HEK293 (cell line): ENCODE measurements around the gene CNTNAP5.

ENCODE experiments used
- CTCF ChIA-PET: fragments of 350-600 bp; formaldehyde crosslinking; extraction: SDS; loops from one replicate; lab custom pipeline; 2021; ENCODE audit warnings: antibody characterized with exemption; lab: Yijun Ruan, JAX
- POLR2A ChIA-PET: fragments of 300-600 bp; formaldehyde crosslinking; extraction: SDS; loops from one replicate; lab custom pipeline; 2020; ENCODE audit warnings: antibody characterized with exemption, inconsistent platforms; lab: Yijun Ruan, JAX
- H3K27ac ChIP-seq: fragments of 200-500 bp; sonication (Bioruptor generic); 2 replicates; pipeline ENCODE4 v1.5.1; 2014; ENCODE audit warnings: low read depth, low read length, control low read depth, inconsistent platforms; ENCODE audit errors: extremely low read depth
- H3K36me3 ChIP-seq, 2 experiments: fragments of 200-500 bp in 1 of 2; sonication (Bioruptor generic) in 1 of 2; 1 replicate in 1 of 2; 2 replicates in 1 of 2; pipeline ENCODE4 v1.5.1; 2014 to 2017; ENCODE audit warnings: inconsistent platforms in 2 of 2, low read length in 2 of 2; ENCODE audit not compliant: control insufficient read depth in 2 of 2, insufficient read depth in 1 of 2
- H3K4me1 ChIP-seq: fragments of 200-500 bp; sonication (Bioruptor generic); 2 replicates; pipeline ENCODE4 v1.5.1; 2014; ENCODE audit warnings: mild to moderate bottlenecking, low read length, inconsistent platforms; ENCODE audit not compliant: control insufficient read depth, insufficient read depth
- H3K4me3 ChIP-seq: 2 replicates; pipeline ENCODE4 v1.5.1; 2011; ENCODE audit warnings: low read depth, mild to moderate bottlenecking, control low read depth, low read length, moderate library complexity
- H3K9me3 ChIP-seq: fragments of 200-500 bp; sonication (Bioruptor generic); 2 replicates; pipeline ENCODE4 v1.5.1; 2014; ENCODE audit warnings: low read depth, low read length, inconsistent platforms; ENCODE audit not compliant: control insufficient read depth, insufficient read depth
- OSR2 ChIP-seq: fragments of 450-650 bp; formaldehyde crosslinking; IDR thresholded peaks from 2 replicates; pipeline ENCODE4 v1.5.1; 2016; ENCODE audit warnings: missing biosample characterization, missing genetic modification characterization
- PRDM1 ChIP-seq: fragments of 450-650 bp; formaldehyde crosslinking; IDR thresholded peaks from 2 replicates; pipeline ENCODE4; 2016; ENCODE audit warnings: missing biosample characterization, missing genetic modification characterization
- ZNF10 ChIP-seq: fragments of 450-650 bp; formaldehyde crosslinking; IDR thresholded peaks from 2 replicates; pipeline ENCODE4 v1.5.1; 2017; ENCODE audit warnings: missing biosample characterization, missing genetic modification characterization
- ZNF157 ChIP-seq: fragments of 450-650 bp; formaldehyde crosslinking; IDR thresholded peaks from 2 replicates; pipeline ENCODE4 v1.5.1; 2016; ENCODE audit warnings: missing biosample characterization, missing genetic modification characterization
- ZNF48 ChIP-seq: fragments of 450-650 bp; formaldehyde crosslinking; IDR thresholded peaks from 2 replicates; pipeline ENCODE4 v1.5.1; 2016; ENCODE audit warnings: missing biosample characterization, missing genetic modification characterization
- ZNF530 ChIP-seq: fragments of 450-650 bp; formaldehyde crosslinking; IDR thresholded peaks from 2 replicates; pipeline ENCODE4 v1.5.1; 2016; ENCODE audit warnings: low read depth, missing biosample characterization, missing genetic modification characterization
- ZNF596 ChIP-seq: fragments of 450-650 bp; IDR thresholded peaks from 2 replicates; pipeline ENCODE4 v1.5.0; 2018; ENCODE audit warnings: missing biosample characterization, mild to moderate bottlenecking, missing genetic modification characterization, moderate library complexity
- ZNF664 ChIP-seq: fragments of 450-650 bp; formaldehyde crosslinking; IDR thresholded peaks from 2 replicates; pipeline ENCODE4 v1.5.1; 2016; ENCODE audit warnings: missing biosample characterization, missing genetic modification characterization
- ZNF777 ChIP-seq: fragments of 450-650 bp; formaldehyde crosslinking; IDR thresholded peaks from 2 replicates; pipeline ENCODE4 v1.5.1; 2017; ENCODE audit warnings: missing biosample characterization, missing genetic modification characterization, borderline replicate concordance
- ZSCAN30 ChIP-seq: fragments of 450-650 bp; IDR thresholded peaks from 2 replicates; pipeline ENCODE4 v1.5.1; 2018; ENCODE audit warnings: missing biosample characterization, mild to moderate bottlenecking, missing genetic modification characterization, moderate library complexity
- TF ChIP-seq, protein P1 (sequence below): fragments of 450-650 bp; formaldehyde crosslinking; IDR thresholded peaks from 2 replicates; pipeline ENCODE4 v1.5.0; 2017; ENCODE audit warnings: missing biosample characterization, missing genetic modification characterization, borderline replicate concordance
- TF ChIP-seq, protein P2 (sequence below): fragments of 450-650 bp; formaldehyde crosslinking; IDR thresholded peaks from 2 replicates; pipeline ENCODE4 v1.5.1; 2016; ENCODE audit warnings: missing biosample characterization, missing genetic modification characterization, borderline replicate concordance
- TF ChIP-seq, protein P3 (sequence below): fragments of 450-650 bp; formaldehyde crosslinking; IDR thresholded peaks from 2 replicates; pipeline ENCODE4 v1.5.1; 2016; ENCODE audit warnings: missing biosample characterization, missing genetic modification characterization

CNTNAP5 gene

DNA sequence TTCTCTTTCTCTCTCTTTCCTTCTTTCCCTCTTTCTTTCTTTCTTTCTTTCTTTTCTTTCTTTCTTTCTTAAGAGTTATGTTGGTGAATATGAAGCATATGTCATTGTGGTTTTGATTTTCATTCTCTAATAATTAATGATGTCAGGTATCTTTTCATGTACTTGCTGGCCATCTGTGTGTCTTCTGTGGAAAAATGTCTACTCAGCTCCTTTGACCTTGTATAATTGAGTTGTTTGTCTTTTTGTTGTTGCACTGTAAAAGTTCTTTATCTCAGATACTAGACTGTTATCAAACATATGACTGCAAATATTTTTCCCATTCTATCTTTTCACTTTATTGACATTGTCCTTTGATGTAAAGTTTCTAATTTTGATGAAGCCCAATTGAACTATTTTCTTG is 645.1 kb downstream of the CNTNAP5 start:
- ChIA-PET CTCF (no interaction called here), POLR2A (no interaction called here)
- Histone ChIP-seq H3K27ac (no peak overlapping the region), H3K4me3 (no peak overlapping the region), H3K4me1 (no peaks in the 10 kb centered on the region), H3K9me3 (no peaks in the 10 kb centered on the region), H3K36me3 (no peaks in the 10 kb centered on the region)
- TF ChIP-seq PRDM1 (tag by site-specific recombination) (no peak), ZNF596 (tag by site-specific recombination) (no peak), OSR2 (tag by site-specific recombination) (no peak), ZNF48 (tag by site-specific recombination) (no peak), ZNF530 (no peak), ZNF157 (no peak)

DNA sequence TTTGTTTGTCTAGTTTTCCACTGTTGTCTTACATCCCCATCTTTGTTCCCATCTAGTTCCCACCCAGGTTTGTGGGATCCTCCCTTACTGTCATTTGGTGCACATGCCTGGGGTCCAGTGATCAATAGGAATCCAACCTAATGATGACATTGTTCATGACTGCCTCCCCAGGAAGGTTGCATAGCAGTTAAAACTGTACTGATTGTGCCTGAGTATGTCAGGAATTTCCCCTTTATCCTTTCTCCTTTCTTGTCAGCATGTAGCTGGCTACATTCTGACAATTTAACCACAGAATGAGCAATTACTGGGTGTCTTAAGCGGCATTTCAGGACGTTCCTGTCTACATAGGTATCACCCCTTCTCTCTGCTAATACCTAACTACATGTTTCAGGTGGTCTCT is 653.0 kb downstream of the CNTNAP5 start:
- H3K4me1 ChIP-seq, result no peaks in the 10 kb centered on the region
- CTCF ChIA-PET, result no interaction called here

More for the DNA sequence above, 653.0 kb downstream of the CNTNAP5 start:
- no peak overlapping the region for H3K27ac ChIP-seq
- TF ChIP-seq, protein P1, sequence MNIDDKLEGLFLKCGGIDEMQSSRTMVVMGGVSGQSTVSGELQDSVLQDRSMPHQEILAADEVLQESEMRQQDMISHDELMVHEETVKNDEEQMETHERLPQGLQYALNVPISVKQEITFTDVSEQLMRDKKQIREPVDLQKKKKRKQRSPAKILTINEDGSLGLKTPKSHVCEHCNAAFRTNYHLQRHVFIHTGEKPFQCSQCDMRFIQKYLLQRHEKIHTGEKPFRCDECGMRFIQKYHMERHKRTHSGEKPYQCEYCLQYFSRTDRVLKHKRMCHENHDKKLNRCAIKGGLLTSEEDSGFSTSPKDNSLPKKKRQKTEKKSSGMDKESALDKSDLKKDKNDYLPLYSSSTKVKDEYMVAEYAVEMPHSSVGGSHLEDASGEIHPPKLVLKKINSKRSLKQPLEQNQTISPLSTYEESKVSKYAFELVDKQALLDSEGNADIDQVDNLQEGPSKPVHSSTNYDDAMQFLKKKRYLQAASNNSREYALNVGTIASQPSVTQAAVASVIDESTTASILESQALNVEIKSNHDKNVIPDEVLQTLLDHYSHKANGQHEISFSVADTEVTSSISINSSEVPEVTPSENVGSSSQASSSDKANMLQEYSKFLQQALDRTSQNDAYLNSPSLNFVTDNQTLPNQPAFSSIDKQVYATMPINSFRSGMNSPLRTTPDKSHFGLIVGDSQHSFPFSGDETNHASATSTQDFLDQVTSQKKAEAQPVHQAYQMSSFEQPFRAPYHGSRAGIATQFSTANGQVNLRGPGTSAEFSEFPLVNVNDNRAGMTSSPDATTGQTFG (tag by site-specific recombination), result no peak
- TF ChIP-seq ZNF10 (tag by site-specific recombination), result no peak
- TF ChIP-seq ZNF664 (tag by site-specific recombination), result no peak
- TF ChIP-seq, protein P2, sequence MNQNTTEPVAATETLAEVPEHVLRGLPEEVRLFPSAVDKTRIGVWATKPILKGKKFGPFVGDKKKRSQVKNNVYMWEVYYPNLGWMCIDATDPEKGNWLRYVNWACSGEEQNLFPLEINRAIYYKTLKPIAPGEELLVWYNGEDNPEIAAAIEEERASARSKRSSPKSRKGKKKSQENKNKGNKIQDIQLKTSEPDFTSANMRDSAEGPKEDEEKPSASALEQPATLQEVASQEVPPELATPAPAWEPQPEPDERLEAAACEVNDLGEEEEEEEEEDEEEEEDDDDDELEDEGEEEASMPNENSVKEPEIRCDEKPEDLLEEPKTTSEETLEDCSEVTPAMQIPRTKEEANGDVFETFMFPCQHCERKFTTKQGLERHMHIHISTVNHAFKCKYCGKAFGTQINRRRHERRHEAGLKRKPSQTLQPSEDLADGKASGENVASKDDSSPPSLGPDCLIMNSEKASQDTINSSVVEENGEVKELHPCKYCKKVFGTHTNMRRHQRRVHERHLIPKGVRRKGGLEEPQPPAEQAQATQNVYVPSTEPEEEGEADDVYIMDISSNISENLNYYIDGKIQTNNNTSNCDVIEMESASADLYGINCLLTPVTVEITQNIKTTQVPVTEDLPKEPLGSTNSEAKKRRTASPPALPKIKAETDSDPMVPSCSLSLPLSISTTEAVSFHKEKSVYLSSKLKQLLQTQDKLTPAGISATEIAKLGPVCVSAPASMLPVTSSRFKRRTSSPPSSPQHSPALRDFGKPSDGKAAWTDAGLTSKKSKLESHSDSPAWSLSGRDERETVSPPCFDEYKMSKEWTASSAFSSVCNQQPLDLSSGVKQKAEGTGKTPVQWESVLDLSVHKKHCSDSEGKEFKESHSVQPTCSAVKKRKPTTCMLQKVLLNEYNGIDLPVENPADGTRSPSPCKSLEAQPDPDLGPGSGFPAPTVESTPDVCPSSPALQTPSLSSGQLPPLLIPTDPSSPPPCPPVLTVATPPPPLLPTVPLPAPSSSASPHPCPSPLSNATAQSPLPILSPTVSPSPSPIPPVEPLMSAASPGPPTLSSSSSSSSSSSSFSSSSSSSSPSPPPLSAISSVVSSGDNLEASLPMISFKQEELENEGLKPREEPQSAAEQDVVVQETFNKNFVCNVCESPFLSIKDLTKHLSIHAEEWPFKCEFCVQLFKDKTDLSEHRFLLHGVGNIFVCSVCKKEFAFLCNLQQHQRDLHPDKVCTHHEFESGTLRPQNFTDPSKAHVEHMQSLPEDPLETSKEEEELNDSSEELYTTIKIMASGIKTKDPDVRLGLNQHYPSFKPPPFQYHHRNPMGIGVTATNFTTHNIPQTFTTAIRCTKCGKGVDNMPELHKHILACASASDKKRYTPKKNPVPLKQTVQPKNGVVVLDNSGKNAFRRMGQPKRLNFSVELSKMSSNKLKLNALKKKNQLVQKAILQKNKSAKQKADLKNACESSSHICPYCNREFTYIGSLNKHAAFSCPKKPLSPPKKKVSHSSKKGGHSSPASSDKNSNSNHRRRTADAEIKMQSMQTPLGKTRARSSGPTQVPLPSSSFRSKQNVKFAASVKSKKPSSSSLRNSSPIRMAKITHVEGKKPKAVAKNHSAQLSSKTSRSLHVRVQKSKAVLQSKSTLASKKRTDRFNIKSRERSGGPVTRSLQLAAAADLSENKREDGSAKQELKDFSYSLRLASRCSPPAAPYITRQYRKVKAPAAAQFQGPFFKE (tag by site-specific recombination), result no peak
- TF ChIP-seq ZSCAN30 (tag by site-specific recombination), result no peak
- no peak for TF ChIP-seq ZNF777
- TF ChIP-seq, protein P3, sequence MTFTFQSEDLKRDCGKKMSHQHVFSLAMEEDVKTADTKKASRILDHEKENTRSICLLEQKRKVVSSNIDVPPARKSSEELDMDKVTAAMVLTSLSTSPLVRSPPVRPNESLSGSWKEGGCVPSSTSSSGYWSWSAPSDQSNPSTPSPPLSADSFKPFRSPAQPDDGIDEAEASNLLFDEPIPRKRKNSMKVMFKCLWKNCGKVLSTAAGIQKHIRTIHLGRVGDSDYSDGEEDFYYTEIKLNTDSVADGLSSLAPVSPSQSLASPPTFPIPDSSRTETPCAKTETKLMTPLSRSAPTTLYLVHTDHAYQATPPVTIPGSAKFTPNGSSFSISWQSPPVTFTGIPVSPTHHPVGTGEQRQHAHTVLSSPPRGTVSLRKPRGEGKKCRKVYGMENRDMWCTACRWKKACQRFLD (tag by site-specific recombination), result no peak
- H3K36me3 ChIP-seq, result no peaks in the 10 kb centered on the region
- no peaks in the 10 kb centered on the region for H3K9me3 ChIP-seq
- POLR2A ChIA-PET, result no interaction called here
- H3K4me3 ChIP-seq, result no peak overlapping the region
